GM21515 (cell line): Measurements from ENCODE around the gene ERCC6L.
A peak's percentile ranks its signal among the peaks of the same experiment; 100 is the strongest.
"Not testable (repeated sequence)": the region's sequence is repeated elsewhere in the genome, so short reads cannot be mapped to it uniquely, and the experiment has no call there.

Source experiments
- ATAC-seq: cut with Tn5 transposase; IDR thresholded peaks from one replicate; pipeline ENCODE4 v1.9.1; 2021; ENCODE audit not compliant: unreplicated experiment

Gene ERCC6L

DNA sequence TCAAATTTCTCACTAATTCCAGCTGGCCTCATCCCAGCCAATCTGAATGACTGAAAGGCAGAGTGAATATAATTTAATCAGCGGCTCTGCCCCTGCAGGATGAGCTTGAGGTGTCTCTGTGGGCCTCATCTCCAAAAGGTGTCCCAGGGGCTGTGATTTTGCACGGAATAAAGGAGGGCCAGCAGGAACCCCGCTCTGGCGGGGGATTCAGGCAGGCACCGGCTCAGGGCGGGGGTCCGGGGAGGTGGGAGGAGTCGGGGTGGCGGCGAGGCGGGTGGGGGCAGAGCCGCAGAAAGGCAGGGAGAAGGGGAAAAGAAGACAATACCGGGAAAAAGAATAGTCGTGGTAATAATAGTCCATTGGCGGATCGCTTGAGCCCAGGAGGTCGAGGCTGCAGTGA, 16.0 kb upstream of the ERCC6L start:
- no peak for ATAC-seq

DNA sequence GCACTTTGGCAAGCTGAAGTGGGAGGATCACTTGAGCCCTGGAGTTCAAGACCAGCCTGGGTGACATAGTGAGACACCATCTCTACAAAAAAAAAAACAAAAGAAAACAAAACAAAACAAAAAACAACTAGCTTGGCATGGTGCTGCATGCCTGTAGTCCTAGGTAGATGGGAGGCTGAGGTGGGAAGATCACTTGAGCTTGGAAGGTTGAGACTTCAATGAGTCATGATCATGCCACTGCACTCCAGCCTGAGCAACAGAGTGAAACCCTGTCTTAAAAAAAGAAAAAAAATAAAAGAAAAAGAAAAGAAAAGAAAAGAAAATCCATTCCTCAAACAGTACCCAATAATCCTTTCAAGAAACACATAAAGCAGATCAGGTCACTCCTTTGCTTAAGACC, 14.9 kb upstream of the ERCC6L start:
- ATAC-seq = no peak

DNA sequence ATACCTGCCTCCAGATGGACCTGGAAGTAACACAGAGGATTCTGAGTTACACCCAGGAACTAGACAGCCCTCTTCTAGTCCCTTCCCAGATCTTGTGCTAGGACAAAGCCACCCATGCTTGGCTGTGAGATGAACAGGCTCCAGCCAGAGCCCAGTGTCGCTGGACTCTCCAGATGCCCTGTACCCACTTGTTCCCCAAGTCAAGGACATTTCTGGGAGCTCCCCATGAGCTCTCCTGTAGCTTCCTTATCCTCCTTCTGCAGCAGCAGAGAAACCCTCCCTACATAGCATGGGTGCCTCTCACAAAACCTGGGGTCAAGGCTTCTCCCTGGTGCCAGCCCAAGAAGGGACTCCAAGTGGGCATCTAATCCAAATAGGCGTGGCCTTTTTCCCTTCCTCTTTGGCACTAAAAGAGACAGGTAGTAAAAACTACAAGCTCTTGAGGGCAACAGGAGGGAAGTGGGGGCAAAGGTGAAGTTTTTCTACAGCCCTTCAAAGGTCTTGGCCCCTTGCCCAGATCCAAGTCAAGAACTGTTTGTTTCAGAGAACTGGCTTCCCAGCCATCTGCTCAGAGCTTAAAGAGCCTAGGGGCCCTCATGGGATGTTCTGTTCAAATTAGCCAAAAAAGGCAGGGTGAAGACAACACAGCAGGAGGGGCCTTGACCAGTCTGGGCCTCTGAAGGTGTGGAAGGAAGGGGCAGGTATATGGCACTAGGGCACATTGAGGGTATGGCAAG, 8.5 kb upstream of the ERCC6L start:
- no peak for ATAC-seq

DNA sequence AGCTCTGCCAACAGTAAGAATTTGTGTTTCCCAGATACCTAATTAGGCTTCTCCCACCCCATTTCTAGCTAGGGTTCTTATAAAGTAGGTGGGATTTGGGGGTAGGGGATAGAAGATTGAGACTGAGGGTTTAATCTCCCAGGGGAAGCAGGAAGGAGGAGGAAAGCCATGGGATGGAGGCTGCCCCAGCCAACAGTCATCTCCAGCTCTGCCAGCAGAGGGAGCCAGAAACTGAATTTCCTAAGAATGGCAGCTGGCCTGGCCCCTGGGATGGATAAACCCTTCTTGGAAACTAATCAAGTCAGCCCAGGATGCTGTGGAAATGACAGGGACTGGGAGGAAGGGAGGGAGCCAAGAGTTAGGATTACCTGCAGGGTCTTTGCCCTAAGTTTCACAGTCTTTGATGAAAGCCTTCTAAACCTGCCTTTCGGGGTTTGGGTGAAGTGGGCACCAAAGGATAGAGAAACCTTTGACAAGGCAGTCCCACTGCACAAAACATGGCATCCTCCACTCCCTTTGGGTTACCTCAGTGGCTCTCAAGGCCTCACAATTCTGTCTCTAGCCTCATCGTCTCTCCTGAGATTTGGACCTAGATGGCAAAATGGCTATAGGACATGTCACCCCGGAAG, 6.7 kb upstream of the ERCC6L start:
- ATAC-seq = no peak

DNA sequence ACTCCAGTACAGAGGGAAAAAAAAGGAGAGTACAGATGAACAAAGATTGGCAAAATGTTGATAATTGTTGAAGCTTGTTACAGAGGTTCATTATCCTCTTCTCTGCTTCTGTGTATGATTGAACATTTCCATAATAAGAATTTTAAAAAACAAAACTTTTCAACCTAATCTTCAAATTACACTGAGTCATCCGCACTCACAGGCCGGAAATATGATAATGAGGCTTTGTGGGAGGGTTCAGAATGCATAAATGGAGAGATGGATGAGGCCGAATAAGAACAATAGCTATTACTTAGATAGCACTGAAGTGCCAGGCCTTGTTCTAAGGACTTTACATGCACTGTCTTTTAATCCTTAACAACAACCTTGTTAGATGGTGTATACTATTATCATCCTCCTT, 4.6 kb upstream of the ERCC6L start:
- no peak for ATAC-seq

DNA sequence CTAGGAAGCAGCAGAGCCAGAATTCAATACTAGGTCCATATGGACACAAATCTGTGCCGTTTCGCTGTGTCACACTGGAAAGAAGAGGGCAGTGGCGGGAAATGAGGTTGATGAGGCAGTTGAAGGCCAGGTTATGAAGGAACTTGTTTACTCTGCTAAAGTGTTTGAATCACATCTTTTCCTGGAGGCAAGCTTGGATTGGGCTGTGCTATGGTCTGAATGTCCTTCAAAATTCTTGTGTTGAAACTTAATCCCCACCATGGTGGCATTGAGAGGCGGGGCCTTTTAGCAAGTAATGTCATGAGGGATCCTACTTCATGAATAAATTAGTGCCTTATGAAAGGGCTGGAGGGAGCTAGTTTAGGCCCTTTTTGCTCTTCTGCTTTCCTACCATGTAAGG, 2.1 kb upstream of the ERCC6L start:
- ATAC-seq = no peak

DNA sequence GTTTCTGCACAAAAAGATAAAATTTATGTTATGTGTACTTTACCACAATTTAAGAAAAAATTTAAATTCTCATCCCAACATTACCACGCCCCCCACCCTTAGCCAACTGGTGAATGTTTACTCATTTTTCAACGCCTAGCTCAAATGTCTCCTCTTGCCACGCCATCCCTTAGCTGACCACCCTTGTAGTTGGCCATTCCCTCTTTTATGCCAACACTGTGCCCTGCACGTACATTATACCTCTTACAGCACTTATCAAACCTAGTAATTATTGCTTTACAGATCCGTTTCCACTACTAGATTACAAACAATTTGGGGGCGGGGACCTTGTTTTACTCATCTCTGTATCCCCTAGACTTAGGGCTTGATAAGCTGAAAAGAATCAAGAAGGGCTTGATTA, 644 bp downstream of the ERCC6L start:
- no peak for ATAC-seq

DNA sequence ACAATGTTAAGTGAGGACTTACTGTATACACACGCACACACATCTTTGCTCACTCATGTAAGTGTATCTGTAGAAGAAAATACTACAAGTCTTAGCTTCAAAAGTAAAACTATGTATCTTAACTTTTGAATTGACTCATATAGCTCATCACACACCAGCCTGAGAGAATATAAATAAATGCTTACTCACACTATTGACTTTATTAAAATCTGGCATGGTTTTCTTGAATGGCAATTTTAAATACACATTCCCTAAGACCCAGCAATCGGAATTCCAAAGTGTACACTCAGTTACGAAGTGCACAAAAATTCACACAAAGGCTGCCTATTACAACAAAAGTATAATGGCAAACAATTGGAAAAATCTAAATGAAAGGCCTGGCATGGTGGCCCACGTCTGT, 2.0 kb downstream of the ERCC6L start:
- ATAC-seq = no peak

DNA sequence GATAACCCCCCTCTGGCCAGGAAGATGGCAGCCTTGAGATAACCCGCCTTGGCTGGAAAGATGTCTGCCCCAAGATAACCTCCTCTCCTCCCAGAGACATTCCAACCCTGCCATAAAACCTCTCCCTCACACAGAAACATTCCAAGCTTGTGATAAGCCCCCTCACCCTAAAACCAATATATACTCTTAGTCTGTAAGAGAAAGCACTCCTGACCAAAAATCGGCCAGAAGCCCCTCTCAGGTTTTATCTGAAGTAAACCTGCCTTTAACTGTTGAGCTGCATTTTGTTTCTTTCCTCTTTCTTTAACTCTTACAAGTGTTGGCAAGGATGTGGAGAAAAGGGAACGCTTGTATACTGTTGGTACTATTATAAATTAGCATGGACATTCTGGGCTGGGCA, 8.5 kb downstream of the ERCC6L start:
- no peak for ATAC-seq

DNA sequence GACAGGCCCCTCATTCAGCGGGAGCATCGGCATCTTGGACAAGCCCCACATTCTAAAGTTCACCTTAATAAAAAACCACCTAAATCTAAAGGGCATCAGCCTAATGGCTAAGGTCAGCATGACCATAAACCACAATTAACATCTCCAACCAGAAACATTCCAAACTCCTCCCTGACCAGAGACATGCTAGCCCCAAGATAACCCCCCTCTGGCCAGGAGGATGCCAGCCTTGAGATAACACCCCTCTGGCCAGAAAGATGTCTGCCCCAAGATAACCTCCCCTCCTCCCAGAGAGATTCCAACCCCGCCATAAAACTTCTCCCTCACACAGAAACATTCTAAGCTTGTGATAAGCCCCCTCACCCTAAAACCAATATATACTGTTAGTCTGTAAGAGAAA, 18.5 kb downstream of the ERCC6L start:
- not testable (repeated sequence) for ATAC-seq

DNA sequence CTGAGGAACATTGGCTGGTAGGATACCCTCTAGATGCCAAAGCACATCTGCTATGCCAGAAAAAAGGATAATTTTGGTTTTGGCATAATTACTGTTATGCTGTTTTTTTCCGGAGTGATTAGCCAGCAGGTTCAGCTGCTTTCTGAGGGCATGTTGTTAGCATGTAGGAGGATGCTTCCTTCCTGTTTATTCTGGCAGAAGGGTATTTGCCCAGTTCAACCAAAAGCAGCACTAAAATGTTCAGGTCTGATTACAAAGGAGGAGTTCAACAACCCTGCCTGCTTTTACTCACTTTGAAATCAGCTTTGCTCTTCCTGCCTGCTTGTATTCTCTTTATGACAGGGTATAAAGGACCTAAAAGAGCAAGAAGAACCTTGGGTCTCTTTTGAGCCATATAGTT, 21.9 kb downstream of the ERCC6L start:
- ATAC-seq = no peak

DNA sequence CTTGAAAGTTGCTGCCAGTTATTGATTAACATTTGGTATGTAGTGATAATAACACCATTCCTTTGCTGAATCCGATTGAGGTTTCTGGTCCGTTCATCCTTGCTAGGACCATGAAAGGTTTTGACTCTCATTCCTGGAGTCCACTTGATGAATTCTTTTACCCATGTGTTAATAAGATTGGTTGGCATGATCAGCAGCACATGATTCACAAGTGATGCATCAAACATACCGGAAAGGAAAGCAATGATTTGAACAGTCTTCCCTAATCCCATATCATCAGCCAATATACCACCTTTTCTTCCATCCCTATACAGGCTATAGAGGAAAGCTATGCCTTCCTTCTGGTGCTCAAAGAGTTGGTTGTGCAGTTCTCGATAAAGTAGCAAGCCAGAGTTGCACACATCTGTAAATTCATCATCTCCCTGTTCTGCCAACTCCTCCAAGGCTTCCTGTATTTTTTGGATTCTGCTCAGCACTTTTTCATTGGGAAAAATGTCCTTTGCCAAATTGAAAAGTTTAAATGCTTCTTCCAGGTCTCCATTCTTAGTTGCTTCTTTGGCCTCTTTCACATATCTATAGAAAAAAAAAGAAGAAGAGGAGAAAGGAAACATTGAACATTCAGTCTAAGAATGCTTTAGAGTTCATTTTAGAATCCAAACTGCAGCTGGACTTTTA, 30.6 kb downstream of the ERCC6L start:
- ATAC-seq = no peak

DNA sequence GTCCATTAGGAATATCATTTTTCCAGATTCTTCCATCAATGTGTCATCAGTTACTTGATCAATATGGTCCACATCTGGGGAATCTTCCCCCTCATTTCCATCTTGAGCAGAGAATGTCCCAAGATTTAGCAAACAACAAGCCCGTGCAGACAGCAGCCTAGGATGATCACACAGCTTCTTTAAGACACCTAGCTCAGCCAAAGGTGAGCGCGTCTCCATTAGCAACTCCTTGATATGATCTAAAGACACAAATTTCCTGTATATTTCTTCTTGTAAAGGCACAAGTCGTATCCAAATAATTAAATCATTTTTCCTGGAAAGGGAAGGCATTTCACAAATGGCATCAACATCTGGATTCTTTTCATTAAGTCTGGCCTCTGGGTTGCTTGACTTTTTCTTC, 31.5 kb downstream of the ERCC6L start:
- ATAC-seq = no peak

DNA sequence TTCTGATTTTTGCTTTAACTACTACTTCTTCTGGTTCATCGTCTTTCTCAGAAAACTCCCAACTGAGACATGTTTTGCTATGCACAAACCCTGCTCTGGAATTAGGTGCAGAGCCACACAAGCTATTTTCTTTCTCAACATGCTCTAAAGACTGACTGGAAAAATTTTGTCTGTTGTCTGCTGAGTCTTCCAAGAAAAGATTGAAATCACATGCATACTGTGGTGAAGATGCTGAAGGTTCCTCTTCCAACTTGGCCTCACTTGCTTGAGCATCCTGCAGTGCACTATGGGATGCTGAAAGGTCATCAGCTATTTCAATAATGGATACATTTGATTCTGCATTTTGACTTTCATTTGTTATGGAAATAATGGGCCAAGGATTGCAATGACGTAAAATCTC, 33.1 kb downstream of the ERCC6L start:
- ATAC-seq = no peak

DNA sequence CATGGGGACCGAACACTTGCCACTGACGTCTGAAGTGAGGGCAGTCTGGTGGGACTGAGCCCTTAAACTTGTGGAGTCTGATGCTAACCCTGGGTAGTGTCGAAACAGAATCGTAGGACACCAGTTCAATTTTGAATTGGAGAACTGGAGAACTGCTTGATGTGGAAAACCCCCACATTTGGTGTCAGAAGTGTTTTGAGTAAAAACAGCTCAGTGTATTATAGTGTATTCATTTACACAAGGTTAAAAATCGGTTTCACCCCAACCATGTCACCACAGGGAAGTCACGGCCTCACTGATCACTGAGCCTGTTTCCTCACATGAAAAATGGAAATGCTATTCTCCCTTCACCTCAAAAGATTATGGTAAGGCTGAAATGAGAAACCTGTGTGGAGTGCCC, 35.4 kb downstream of the ERCC6L start:
- ATAC-seq = peak; percentile 78

DNA sequence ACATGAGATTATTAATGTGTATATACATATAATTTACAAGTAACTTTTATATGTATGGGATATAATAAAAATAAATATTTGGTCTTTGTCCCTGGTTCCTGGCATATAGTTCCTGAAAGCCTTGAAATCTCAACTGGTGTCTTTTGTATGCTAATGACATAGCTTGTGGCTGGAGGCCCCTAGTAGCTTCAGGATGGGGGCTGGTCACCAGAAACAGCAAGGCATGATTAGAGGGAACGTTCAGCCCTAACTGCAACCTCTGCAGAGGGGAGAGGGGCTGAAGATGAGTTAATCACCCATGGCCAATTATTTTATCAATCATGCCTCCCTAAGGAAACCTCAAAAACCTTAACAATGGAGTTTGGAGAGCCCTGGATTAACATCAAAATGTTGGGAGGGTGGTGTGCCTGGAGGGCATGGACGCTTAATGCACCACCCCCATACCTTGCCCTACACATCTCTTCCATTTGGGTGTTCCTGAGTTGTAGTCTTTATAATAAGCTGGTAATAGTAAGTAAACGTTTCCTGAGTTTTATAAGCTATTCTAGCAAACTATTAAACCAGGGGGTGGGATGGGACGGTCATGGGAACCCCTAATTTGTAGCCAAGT, 35.9 kb downstream of the ERCC6L start:
- no peak for ATAC-seq

DNA sequence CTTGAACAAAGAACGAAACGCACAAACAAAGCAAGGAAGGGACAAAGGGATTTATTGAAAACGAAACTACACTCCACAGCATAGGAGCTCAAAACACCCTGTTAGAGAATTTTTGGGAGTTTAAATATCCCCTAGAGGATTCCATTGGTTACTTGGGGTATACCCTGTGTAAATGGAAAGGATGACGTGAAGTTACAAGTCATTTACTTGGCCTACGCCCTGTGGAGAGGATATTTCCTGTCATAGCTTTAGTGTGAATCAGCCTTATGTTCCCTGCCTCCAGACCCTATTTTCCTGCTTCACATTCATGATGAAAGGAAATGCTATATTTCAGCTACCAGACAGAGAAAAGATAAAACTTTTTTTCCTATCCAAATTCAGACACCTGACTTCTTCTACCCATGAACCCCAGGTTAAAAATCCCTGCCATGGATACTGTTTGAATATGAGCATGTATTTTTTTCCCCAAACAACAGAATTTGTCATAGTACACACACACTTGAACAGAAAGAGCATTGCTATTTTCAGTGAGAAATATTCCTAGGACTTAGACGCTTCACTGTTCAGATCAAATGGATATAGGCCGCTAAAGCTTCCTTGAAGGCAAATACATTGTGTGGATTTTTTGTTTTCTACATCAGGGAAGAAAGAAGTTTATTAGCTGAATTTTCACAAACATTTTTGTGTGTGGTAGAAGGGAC, 36.8 kb downstream of the ERCC6L start:
- ATAC-seq = no peak

DNA sequence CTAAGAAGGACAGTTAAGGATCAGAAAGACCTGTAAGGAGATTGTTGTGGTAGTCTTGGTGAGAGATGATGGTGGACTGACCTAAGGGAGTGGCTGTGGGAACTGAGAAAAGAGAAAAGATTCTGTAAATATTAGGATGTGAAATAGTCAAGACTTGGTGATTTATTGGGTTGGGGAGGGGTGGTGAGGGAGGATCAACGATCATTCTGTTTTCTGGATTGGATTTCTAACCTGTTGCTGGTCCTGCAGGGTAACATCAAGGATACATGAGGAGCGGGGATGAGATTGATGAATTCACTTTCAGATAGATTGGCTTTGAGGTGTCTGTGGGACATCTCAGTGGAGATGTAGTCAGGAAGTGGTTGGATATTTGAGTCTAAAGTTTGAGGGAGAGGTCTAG, 55.9 kb downstream of the ERCC6L start:
- no peak for ATAC-seq

DNA sequence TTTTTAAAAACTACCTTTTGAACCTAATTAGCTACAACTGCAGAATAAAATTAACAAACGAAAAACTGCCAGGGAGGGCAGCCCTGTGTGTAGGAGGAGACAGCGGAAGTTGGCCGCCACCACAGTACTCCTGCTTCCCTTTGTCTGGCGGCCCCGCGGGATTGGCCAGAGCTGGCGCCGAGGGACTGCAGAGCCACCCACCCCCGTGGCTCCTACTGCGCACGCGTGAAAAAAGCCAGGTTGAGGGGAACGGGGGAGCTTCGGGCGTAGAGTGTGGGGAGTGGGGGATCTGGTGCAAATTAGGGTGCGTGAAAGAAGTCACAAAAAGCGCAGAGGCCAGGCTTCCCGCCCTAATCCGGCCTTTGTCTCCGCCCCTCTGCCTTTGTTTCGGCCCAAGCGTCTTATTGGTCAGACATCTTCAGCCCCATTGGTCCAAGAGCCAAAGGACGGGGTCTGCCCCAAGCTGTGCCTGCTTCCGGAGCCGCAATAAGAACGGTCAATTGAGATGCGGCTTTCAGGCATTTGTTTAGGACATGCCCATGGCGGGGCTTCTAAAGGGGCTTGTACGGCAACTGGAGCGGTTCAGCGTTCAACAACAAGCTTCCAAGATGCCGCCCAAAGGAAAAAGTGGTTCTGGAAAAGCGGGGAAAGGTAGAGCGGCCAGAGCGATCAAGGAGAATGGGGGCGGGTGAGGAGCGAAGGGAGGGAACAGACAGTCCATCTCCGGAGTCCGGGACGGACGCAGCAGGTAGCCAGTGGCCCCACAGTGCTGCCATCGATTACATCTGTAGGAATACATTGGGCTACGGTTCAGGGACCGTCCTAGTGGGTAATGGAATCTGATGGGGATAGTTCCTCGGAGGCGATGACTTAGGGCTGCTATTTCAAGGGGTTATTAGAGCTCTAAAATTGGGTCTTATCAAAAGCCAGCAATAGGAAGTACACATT, 57.4 kb downstream of the ERCC6L start, which contains the start of gene PIN4:
Gene PIN4 (plus strand): TSS at position 580 of the 948 bp plus-strand sequence. CDS start 29 bp downstream, at position 609.
- peak; percentile 97 for ATAC-seq

DNA sequence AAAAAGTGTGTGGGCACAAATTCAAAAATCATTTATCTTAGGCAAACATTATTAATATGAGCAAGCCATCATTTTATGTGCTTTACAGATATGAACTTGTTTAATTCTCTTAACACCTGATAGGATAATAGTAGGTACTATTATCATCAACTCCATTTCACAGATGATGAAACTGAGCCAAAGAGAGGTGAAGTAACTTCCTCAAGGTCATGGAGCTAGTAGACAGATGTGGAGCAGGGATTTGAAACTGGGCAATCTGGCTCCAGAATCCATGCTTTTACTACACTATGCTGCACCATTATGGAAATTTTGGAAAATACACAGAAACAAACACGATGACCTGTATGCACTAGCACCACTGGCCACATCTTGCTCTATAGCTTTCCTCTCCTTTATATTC, 58.3 kb downstream of the ERCC6L start:
- no peak for ATAC-seq
